ENCODE results near the gene MAP4K5. TPM values are rescaled to one million over a fixed set of nuclear protein-coding genes. Genes with fewer than 3 reads are reported as not detected.

The MAP4K5 gene
- total RNA-seq, 1 donor from 2014 or later: 93.1 TPM

GRCh38 chr14:50398189-50398580, 134.2 kb downstream of the MAP4K5 start:
- FAIRE-seq: no peak

GRCh38 chr14:50397390-50398188, 134.8 kb downstream of the MAP4K5 start:
- no peaks in the 10 kb centered on the region for H3K79me2 ChIP-seq (ENCODE audit: insufficient read depth, low read length)
- DNase-seq (ENCODE audit: low read depth) (no peak), FAIRE-seq (no peak)
- Mint-ChIP-seq H3K27ac (ENCODE audit: unreplicated experiment) (peak overlapping the region; percentile 13), H3K9me3 (ENCODE audit: unreplicated experiment) (no peaks in the 10 kb centered on the region), H3K27me3 (ENCODE audit: low read depth, unreplicated experiment) (no peaks in the 10 kb centered on the region), H3K4me1 (ENCODE audit: low read depth, unreplicated experiment) (peaks cover 6% of the 10 kb centered on the region), H3K4me3 (ENCODE audit: unreplicated experiment) (peak overlapping the region; percentile 76), H3K36me3 (ENCODE audit: low read depth, unreplicated experiment) (peaks cover 4% of the 10 kb centered on the region)
- TF ChIP-seq CTCF (IDR thresholded peaks at IDR 0.05; ENCODE audit: insufficient read depth, low read depth, low read length): no peak
- no peak for TF ChIP-seq EZH2 (IDR thresholded peaks at IDR 0.05; ENCODE audit: insufficient read depth, low read length)
- H3K27me3 ChIP-seq (ENCODE audit: insufficient read depth, low read length): no peaks in the 10 kb centered on the region
- peak overlapping the region; percentile 90 for H3K4me2 ChIP-seq (ENCODE audit: low read length)
- peak overlapping the region; percentile 91 for H2AFZ ChIP-seq (ENCODE audit: low read depth, low read length)
- peaks cover 4% of the 10 kb centered on the region for H3K4me1 ChIP-seq (ENCODE audit: insufficient read depth, low read length)
- H3K9ac ChIP-seq (ENCODE audit: low read length): peak overlapping the region; percentile 88
- no peaks in the 10 kb centered on the region for H3K36me3 ChIP-seq (ENCODE audit: insufficient read depth, low read length)
- no peaks in the 10 kb centered on the region for H4K20me1 ChIP-seq (ENCODE audit: insufficient read depth, low read length)
- peak overlapping the region; percentile 71 for H3K27ac ChIP-seq (ENCODE audit: low read depth, low read length)
- H3K9me3 ChIP-seq (ENCODE audit: insufficient read depth, low read depth, low read length): no peaks in the 10 kb centered on the region
- H3K4me3 ChIP-seq (ENCODE audit: insufficient read depth, low read depth, low read length): peak overlapping the region; percentile 83

More at GRCh38 chr14:50398189-50398580, 134.2 kb downstream of the MAP4K5 start:
- Mint-ChIP-seq H3K27me3 (ENCODE audit: low read depth, unreplicated experiment) (no peaks in the 10 kb centered on the region), H3K36me3 (ENCODE audit: low read depth, unreplicated experiment) (peaks cover 3% of the 10 kb centered on the region), H3K9me3 (ENCODE audit: unreplicated experiment) (no peaks in the 10 kb centered on the region), H3K4me1 (ENCODE audit: low read depth, unreplicated experiment) (peaks cover 6% of the 10 kb centered on the region), H3K4me3 (ENCODE audit: unreplicated experiment) (peak overlapping the region; percentile 45), H3K27ac (ENCODE audit: unreplicated experiment) (no peak overlapping the region)
- Histone ChIP-seq H3K36me3 (ENCODE audit: insufficient read depth, low read length) (no peaks in the 10 kb centered on the region), H3K79me2 (ENCODE audit: insufficient read depth, low read length) (no peaks in the 10 kb centered on the region), H2AFZ (ENCODE audit: low read depth, low read length) (no peak overlapping the region), H3K9me3 (ENCODE audit: insufficient read depth, low read depth, low read length) (no peaks in the 10 kb centered on the region), H3K9ac (ENCODE audit: low read length) (no peak overlapping the region), H4K20me1 (ENCODE audit: insufficient read depth, low read length) (no peaks in the 10 kb centered on the region), H3K4me3 (ENCODE audit: insufficient read depth, low read depth, low read length) (no peak overlapping the region), H3K27me3 (ENCODE audit: insufficient read depth, low read length) (no peaks in the 10 kb centered on the region), H3K27ac (ENCODE audit: low read depth, low read length) (no peak overlapping the region), H3K4me1 (ENCODE audit: insufficient read depth, low read length) (peaks cover 4% of the 10 kb centered on the region), H3K4me2 (ENCODE audit: low read length) (no peak overlapping the region)
- DNase-seq (ENCODE audit: low read depth): no peak
- TF ChIP-seq EZH2 (IDR thresholded peaks at IDR 0.05; ENCODE audit: insufficient read depth, low read length) (no peak), CTCF (IDR thresholded peaks at IDR 0.05; ENCODE audit: insufficient read depth, low read depth, low read length) (no peak)

Measured in astrocyte (in vitro differentiated cells and primary cell).